HG03139 (cell line): ENCODE data around the gene ACOT8.

Experiments
- ATAC-seq: cut with Tn5 transposase; IDR thresholded peaks from one replicate; pipeline ENCODE4 v1.9.1; 2021; ENCODE audit not compliant: unreplicated experiment

Gene ACOT8

GRCh38 chr20:45857882-45858216 lies 657 bp upstream of the ACOT8 start:
- ATAC-seq, result peak; percentile 28

GRCh38 chr20:45853484-45853883 lies 3.7 kb downstream of the ACOT8 start:
- ATAC-seq, result no peak

DNA sequence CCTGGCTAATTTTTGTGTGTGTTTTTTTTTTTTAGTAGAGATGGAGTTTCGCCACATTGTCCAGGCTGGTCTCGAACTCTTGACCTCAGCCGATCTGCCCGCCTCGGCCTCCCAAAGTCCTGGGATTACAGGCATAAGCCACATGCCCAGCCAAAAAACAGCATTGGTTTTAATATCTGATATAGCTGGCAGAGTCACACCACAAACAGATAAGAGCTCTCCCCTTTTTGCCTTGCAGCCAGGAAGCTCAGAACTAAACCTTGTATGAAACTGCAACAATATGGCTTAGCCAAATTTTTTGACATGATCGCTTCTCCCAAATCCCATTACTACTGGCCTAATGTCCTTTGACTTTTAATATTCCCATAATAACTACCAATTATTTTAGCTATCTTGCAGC lies 4.9 kb downstream of the ACOT8 start:
- no peak for ATAC-seq

GRCh38 chr20:45851501-45851900 lies 5.7 kb downstream of the ACOT8 start:
- no peak for ATAC-seq

- ATAC-seq, result no peak
Observed at GRCh38 chr20:45850926-45851325, 6.3 kb downstream of the ACOT8 start.

GRCh38 chr20:45850238-45850637 lies 7.0 kb downstream of the ACOT8 start:
- ATAC-seq, result no peak

DNA sequence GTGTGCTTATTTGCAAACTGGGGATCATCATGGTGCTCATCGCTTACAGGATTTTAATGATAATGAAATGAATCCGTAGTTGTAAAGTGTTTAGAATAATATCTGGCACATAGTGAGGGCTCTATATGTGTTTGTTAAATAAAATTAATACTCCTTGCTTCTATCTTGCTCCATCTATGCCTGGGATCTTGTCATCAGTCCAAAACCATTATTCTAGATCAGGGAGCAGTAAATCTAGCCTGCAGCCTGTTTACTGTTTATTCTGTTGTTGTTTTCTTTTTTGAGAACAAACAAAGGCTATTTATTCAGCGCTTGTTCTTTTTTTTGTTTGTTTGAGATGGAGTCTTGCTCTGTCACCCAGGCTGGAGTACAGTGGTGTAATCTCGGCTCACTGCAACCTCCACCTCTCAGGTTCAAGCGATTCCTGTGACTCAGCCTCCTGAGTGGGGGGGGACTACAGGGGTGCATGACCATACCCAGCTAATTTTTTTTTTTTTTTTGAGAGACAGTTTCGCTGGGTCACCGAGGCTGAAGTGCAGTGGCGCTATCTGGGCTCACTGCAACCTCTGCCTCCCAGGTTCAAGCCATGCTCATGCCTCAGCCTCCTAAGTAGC lies 8.1 kb downstream of the ACOT8 start:
- ATAC-seq, result no peak

DNA sequence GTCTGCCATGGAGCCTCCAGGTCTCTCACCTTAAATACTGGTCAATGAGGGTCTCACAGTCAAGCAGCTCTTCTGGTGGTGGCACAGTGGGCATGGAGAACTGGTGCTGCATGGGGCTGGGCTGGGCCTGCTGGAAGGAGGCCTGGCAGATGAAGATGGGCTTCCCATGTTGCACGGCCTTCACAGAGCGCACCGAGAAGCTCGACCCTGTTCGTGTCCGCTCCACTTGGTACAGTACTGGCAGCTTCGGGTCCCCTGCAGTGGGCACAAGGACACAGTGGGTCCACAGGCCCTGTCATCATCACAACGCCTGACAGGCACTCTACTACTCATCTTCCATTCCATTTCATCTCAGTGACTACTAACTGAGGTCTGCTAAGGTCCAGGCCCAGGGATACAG lies 8.8 kb downstream of the ACOT8 start:
- no peak for ATAC-seq

DNA sequence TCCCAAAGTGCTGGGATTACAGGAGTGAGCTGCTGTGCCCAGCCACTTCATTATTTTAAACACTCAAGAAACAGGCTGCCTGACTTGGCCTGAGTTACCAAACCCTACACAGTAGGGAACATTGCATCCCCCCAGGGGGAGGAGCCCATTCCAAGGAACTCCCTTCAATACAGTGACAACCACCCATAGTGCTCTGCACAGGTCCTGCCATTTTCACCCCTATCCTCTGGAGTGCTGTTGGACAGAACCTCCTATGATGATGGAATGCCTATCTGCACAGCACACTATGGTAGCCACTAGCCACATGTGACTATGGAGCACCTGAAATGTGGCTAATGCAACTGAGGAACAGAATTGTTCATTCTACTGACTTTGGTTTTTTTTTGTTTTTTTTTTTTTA lies 11.7 kb downstream of the ACOT8 start:
- ATAC-seq, result no peak

DNA sequence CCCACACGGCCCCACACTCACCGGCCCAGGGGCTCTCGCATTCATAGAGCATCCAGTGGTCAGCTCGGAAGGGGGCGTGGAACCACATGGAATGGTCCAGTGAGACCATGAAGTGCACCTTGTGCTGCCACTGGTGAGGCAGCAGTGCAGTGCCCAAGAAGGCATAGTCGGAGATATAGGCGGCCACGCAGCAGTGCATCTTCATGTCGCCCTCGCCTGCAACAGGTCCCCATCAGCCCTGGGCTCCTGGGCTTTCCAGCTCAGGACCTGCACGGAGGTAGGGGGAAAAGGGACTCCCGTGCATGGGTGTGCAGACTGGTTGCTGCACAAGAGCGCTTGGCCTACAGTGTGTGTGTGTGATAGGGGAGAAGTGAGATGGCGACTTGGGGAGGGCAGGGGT lies 13.7 kb downstream of the ACOT8 start:
- no peak for ATAC-seq

GRCh38 chr20:45842169-45842812 lies 14.9 kb downstream of the ACOT8 start:
- no peak for ATAC-seq

DNA sequence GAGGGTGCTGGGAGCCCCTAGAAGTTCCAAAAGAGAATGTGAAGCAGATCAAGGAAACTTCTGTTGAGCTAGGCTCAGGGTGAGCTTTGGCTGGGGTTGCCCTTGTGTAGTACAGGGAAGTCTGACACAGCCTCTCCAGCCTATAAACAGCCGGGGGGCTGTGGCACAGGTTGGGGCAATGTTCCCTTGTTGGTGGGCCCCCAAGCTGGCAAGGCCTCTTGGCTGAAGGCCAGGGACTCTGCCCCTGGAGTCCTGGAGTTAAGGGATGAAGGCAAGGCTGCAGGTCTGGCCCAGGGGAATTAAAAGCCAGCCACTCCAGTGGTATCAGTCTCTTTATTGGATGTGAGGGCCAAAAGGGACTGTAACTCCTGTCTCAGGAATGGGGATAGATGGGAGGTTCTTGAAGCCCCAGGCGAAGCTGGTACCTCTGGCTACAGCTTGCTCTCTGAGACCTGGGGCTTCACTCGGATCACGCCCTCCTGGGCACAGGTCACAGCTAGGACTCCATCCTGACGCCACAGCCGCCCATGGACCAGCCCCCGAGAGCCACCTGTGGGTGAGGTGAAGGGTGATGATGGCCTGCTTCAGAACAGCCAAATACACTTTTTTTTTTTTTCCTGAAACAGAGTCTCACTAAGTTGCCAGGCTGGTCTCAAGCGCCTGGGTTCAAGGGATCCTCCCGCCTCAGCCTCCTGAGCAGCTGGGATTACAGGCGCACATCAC lies 15.6 kb downstream of the ACOT8 start:
- ATAC-seq, result no peak

GRCh38 chr20:45840700-45841198 lies 16.4 kb downstream of the ACOT8 start:
- no peak for ATAC-seq

GRCh38 chr20:45836841-45837240 lies 20.4 kb downstream of the ACOT8 start:
- ATAC-seq, result no peak

DNA sequence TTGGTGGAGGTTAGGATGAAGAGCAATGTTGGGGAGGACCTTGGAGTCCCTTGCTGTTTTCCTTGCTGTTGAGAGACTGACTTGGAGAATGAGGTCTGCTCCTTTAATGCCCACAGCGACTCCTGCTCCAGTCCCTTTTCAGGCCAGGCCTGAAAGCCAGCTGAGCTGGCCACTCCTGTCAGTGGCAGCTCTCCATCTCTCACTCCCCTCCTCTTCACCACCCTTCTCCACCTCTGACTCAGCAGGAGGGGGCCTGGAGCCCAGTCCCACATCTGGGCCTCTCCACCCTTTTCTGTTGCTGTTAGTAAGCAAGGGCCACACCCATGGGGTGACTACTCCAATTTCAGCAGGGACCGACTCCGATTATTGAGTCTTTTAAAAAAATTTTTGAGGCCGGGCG lies 21.4 kb downstream of the ACOT8 start:
- no peak for ATAC-seq

DNA sequence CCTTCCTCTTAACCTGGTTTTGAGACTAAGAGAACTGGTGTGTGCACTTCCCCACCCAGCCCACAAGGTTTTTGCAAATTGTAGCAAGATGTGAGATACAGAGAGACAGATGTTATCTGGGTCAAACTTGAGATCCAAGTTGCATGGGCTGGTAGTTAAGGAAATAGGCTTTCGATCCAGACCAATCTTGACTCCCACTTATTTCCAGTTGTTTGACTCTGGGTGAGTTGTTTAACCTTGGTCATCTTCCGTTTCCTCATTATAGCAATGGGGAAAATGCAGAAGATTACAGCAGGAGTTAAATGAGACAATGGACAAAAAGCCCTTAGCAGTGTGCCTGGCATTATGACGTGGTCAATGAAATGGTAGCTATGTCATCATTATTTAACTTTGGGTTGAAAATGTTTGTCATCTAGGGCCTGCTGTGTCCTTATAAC lies 21.8 kb downstream of the ACOT8 start:
- ATAC-seq, result no peak

GRCh38 chr20:45834797-45835161 lies 22.4 kb downstream of the ACOT8 start:
- no peak for ATAC-seq

DNA sequence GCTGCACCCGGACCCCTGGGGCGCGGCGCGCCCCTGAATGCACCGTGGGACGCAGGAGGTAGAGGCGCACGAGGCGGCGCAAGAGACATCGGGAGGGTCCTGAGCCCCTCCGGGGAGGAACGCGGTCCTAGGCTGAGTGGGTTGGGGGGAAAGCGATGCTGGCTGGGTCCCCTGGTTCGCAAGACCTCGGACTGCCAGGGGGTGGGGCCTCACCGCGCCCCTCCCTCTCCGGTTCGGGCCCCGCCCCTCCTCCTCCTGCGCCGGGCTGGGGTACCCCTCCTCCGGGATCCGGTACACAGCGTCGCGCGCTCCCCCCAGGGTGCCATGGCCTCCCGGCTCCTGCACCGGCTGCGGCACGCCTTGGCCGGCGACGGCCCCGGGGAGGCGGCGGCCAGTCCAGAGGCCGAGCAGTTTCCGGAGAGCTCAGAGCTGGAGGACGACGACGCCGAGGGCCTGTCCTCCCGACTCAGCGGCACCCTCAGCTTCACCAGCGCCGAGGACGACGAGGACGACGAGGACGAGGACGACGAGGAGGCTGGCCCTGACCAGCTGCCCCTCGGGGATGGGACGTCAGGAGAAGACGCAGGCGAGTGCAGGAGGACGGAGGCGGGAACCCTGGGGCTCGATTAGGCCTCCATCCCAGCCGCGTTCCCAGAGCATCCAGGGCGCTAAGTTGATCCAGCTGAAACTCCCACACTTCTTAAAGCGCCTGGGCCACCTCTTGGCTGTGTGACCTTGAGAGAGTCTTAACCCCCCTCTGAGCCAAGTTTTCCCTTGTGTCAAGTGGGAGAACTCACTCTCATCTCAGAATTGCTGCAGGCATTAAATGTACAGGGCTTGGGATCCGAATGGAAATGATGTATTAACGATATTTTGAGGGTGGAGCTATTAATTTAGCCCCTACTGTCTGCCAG lies 23.1 kb downstream of the ACOT8 start:
- no peak for ATAC-seq

GRCh38 chr20:45833030-45833882 lies 23.9 kb downstream of the ACOT8 start, which contains the start of gene SNX21:
TSS of gene SNX21 (plus strand) at chr20:45833799. CDS start at chr20:45833920, 121 bp downstream.
- ATAC-seq, result no peak

DNA sequence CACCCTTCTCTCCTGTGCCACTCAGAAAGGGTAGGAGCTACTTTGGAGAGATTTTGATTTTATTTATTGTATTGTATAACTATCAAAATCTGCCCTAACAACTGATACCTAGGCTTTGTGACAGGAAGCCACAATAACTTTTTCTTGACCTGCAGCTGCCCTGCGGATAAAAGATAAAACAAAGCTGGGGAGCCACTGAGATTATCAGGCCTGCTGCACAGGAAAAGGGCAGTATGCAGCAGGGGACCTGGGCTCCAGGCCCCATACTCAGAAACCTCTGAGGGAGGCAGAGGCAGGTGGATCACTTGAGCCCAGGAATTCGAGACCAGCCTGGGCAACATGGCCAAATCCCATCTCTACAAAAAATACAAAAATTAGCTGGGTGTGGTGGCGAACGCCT lies 24.6 kb downstream of the ACOT8 start:
- ATAC-seq, result no peak
